ENCODE measurements around the gene TMEM31. TPM values are rescaled to one million over a fixed set of nuclear protein-coding genes. Genes with fewer than 3 reads are reported as not detected.

The TMEM31 gene, protein sequence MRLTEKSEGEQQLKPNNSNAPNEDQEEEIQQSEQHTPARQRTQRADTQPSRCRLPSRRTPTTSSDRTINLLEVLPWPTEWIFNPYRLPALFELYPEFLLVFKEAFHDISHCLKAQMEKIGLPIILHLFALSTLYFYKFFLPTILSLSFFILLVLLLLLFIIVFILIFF
- not detected in 2 replicates for total RNA-seq

DNA sequence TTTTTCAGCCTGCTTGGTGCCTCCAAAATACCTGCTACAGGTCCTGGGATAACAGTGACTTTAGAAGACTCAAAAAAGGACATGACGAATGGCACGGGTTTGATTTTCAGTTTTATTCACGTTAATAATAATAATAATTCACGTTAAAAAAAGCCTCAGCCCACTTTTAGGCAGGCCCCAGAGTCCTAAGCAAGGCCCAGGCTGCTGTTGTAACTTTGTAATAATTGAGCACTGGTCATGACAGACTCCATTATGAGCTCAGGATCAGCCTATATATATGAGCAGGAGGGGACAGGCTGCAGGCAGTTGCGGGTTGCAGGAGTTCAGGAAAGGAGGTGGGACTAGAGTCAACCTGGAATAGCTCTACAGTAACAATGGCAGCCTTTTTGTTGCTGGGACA is at the start of gene TMEM31:
TSS of gene TMEM31 (plus strand) at position 301 of the 400 bp plus-strand sequence. CDS start 1,350 bp downstream, outside the sequence.

DNA sequence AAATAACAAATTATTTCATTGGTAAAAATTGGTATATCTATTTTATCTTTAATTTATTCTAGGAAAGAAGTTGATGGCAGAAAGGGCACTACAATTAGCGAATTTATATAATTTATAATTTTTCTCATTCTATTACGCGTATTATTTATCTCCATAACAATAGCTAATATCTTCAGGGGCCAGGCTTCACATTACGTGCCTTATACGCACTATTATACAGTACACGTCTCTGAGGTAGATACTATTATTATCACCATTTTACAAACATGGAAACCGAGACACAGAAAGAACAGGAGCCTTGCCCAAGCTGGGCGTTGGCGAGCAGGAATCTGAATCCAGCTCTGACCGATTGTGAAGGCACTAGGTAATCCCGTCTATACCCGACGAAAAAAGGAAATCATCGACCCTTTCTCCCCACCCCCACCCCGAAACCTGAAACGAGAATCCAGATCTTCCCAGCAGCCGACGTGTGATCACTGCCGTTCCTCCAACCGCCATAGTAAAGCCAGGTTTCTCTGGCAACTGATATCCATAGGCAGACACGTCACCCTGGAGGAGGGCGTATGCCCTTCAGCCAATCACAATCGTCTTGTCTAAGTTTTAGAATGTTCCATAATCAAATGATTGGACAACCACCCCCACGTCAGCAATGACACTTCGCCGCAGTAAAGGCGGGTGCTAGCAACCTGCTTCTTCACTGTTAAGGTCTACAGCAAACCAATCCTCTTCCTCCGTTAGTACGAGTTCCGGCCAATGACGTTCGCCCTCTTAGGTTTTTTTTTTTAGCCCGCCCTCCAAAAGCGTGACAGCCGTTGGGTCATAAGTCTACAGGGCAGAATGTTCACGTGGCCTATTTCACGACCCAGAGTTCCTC is 24.3 kb upstream of the TMEM31 start, which contains the start of gene MORF4L2:
TSS of gene MORF4L2 (minus strand) at position 501 of the 874 bp plus-strand sequence. CDS start 9,672 bp downstream, outside the sequence.

Other genes starting within 250 kb of the TMEM31 start
- gene RAB40A, start 191.4 kb upstream of the TMEM31 start, total RNA-seq, result not detected in 2 replicates
- gene TCEAL4, start 125.4 kb upstream of the TMEM31 start, total RNA-seq, result 42.2 and 57.8 TPM in 2 replicates
- 11.0 and 17.5 TPM in 2 replicates for gene TCEAL3, start 102.9 kb upstream of the TMEM31 start, total RNA-seq
- gene TCEAL1, start 81.9 kb upstream of the TMEM31 start, total RNA-seq, result 16.6 and 24.2 TPM in 2 replicates
- 883 and 909 TPM in 2 replicates for gene MORF4L2, start 24.2 kb upstream of the TMEM31 start, total RNA-seq
- gene PLP1, start 65.9 kb downstream of the TMEM31 start, total RNA-seq, result not detected in 2 replicates
- gene RAB9B, start 121.3 kb downstream of the TMEM31 start, total RNA-seq, result 0.15 and 0.32 TPM in 2 replicates